Measurements from ENCODE around the gene HDAC4.

Gene HDAC4

GRCh38 chr2:239246723-239247122, 154.1 kb downstream of the HDAC4 start:
- DNase-seq: no peak

- no peak for DNase-seq
Observed at GRCh38 chr2:239245872-239246721, 154.7 kb downstream of the HDAC4 start.

GRCh38 chr2:239245107-239245506, 155.7 kb downstream of the HDAC4 start:
- DNase-seq: no peak

- DNase-seq: no peak
Observed at GRCh38 chr2:239244625-239245024, 156.2 kb downstream of the HDAC4 start.

GRCh38 chr2:239241431-239241960, 159.3 kb downstream of the HDAC4 start:
- no peak for DNase-seq

GRCh38 chr2:239240414-239240881, 160.4 kb downstream of the HDAC4 start:
- DNase-seq: no peak

- no peak for DNase-seq
Observed at GRCh38 chr2:239239607-239240413, 161.0 kb downstream of the HDAC4 start.

- no peak for DNase-seq
Observed at GRCh38 chr2:239238839-239239606, 161.8 kb downstream of the HDAC4 start.

- DNase-seq: no peak
Observed at GRCh38 chr2:239238381-239238780, 162.4 kb downstream of the HDAC4 start.

- DNase-seq: no peak
Observed at GRCh38 chr2:239236808-239237205, 164.0 kb downstream of the HDAC4 start.

GRCh38 chr2:239236043-239236807, 164.6 kb downstream of the HDAC4 start:
- DNase-seq: no peak

GRCh38 chr2:239235311-239235710, 165.5 kb downstream of the HDAC4 start:
- no peak for DNase-seq

- no peak for DNase-seq
Observed at GRCh38 chr2:239234191-239235175, 166.3 kb downstream of the HDAC4 start.

- DNase-seq: no peak
Observed at GRCh38 chr2:239233576-239233975, 167.2 kb downstream of the HDAC4 start.

GRCh38 chr2:239232195-239232578, 168.6 kb downstream of the HDAC4 start:
- DNase-seq: no peak

- no peak for DNase-seq
Observed at GRCh38 chr2:239231231-239232194, 169.3 kb downstream of the HDAC4 start.

- DNase-seq: no peak
Observed at GRCh38 chr2:239230318-239231052, 170.3 kb downstream of the HDAC4 start.

- DNase-seq: no peak
Observed at GRCh38 chr2:239229545-239230279, 171.1 kb downstream of the HDAC4 start.
